ENCODE data around the gene ATP7B.

The ATP7B gene

DNA sequence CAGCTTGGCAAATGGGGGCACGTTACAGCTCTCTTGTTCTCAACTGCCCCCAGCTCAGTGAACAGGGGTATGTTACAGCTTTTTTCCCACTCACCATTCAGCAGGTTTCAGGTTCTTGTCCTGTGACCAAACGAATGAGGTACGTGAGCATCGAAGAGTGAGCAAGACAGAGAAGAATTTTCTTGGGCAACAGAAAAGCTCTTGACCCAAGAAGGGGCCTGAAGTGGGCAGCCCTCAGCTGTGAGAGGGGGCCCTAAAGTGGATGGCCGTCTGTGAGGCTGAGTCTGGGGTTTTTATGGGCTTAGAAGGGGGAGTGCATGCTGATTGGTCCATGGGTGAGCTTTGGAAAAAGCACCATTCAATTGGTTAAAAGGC lies 128.0 kb downstream of the ATP7B start:
- no peaks in the 10 kb centered on the region for H3K9me3 ChIP-seq (ENCODE audit: severe bottlenecking)
- H3K27ac ChIP-seq (ENCODE audit: poor library complexity, severe bottlenecking) = no peak overlapping the region
- ATAC-seq (ENCODE audit: low read depth) (no peak), DNase-seq (ENCODE audit: low spot score) (no peak)
- H3K36me3 ChIP-seq (ENCODE audit: low read depth) = no peaks in the 10 kb centered on the region
- no peaks in the 10 kb centered on the region for H3K4me1 ChIP-seq (ENCODE audit: insufficient read depth, poor library complexity, severe bottlenecking)
- no peaks in the 10 kb centered on the region for H3K27me3 ChIP-seq (ENCODE audit: insufficient read depth, poor library complexity, severe bottlenecking)
- TF ChIP-seq, protein P1, sequence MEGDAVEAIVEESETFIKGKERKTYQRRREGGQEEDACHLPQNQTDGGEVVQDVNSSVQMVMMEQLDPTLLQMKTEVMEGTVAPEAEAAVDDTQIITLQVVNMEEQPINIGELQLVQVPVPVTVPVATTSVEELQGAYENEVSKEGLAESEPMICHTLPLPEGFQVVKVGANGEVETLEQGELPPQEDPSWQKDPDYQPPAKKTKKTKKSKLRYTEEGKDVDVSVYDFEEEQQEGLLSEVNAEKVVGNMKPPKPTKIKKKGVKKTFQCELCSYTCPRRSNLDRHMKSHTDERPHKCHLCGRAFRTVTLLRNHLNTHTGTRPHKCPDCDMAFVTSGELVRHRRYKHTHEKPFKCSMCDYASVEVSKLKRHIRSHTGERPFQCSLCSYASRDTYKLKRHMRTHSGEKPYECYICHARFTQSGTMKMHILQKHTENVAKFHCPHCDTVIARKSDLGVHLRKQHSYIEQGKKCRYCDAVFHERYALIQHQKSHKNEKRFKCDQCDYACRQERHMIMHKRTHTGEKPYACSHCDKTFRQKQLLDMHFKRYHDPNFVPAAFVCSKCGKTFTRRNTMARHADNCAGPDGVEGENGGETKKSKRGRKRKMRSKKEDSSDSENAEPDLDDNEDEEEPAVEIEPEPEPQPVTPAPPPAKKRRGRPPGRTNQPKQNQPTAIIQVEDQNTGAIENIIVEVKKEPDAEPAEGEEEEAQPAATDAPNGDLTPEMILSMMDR (IDR thresholded peaks at IDR 0.05; ENCODE audit: poor library complexity, severe bottlenecking) = no peak
- no peak overlapping the region for H3K4me3 ChIP-seq (ENCODE audit: severe bottlenecking)
